ENCODE results near the gene POLD1. TPM values are rescaled to one million over a fixed set of nuclear protein-coding genes. Genes with fewer than 3 reads are reported as not detected.
A peak's percentile ranks its signal among the peaks of the same experiment; 100 is the strongest.

The POLD1 gene
- total RNA-seq, 2 donors from 2014 or later, result 12.8 to 39.5 TPM

- no peak for TF ChIP-seq CTCF (IDR thresholded peaks at IDR 0.05)
- no peak overlapping the region for H3K27ac ChIP-seq
- no peaks in the 10 kb centered on the region for H3K4me1 ChIP-seq (ENCODE audit: control insufficient read depth in 1 of 2, low read depth in 2 of 2)
- H3K9me3 ChIP-seq, result no peaks in the 10 kb centered on the region
- ATAC-seq (ENCODE audit: insufficient number of reproducible peaks, low FRiP score, low read depth) (no peak), DNase-seq (ENCODE audit: low spot score) (no peak)
- no peak overlapping the region for H3K4me3 ChIP-seq
- H3K36me3 ChIP-seq, result no peaks in the 10 kb centered on the region
- no peaks in the 10 kb centered on the region for H3K27me3 ChIP-seq (replicated peaks; ENCODE audit: insufficient read depth)
Observed at GRCh38 chr19:50459638-50460037, 75.5 kb downstream of the POLD1 start.

GRCh38 chr19:50460161-50460765, 76.1 kb downstream of the POLD1 start:
- Histone ChIP-seq H3K27ac (no peak overlapping the region), H3K9me3 (no peaks in the 10 kb centered on the region), H3K27me3 (replicated peaks; ENCODE audit: insufficient read depth) (no peaks in the 10 kb centered on the region), H3K36me3 (no peaks in the 10 kb centered on the region), H3K4me3 (no peak overlapping the region), H3K4me1 (ENCODE audit: control insufficient read depth in 1 of 2, low read depth in 2 of 2) (no peaks in the 10 kb centered on the region)
- ATAC-seq (ENCODE audit: insufficient number of reproducible peaks, low FRiP score, low read depth), result no peak
- TF ChIP-seq CTCF (IDR thresholded peaks at IDR 0.05), result no peak
- no peak for DNase-seq (ENCODE audit: low spot score)

GRCh38 chr19:50461066-50461875, 77.1 kb downstream of the POLD1 start:
- Histone ChIP-seq H3K27me3 (replicated peaks; ENCODE audit: insufficient read depth) (no peaks in the 10 kb centered on the region), H3K36me3 (no peaks in the 10 kb centered on the region), H3K27ac (no peak overlapping the region), H3K4me1 (ENCODE audit: control insufficient read depth in 1 of 2, low read depth in 2 of 2) (no peaks in the 10 kb centered on the region), H3K9me3 (no peaks in the 10 kb centered on the region), H3K4me3 (no peak overlapping the region)
- ATAC-seq (ENCODE audit: insufficient number of reproducible peaks, low FRiP score, low read depth), result no peak
- no peak for DNase-seq (ENCODE audit: low spot score)
- TF ChIP-seq CTCF (IDR thresholded peaks at IDR 0.05), result peak; percentile 66

GRCh38 chr19:50462970-50463369, 78.8 kb downstream of the POLD1 start:
- TF ChIP-seq CTCF (IDR thresholded peaks at IDR 0.05), result no peak
- Histone ChIP-seq H3K4me1 (ENCODE audit: control insufficient read depth in 1 of 2, low read depth in 2 of 2) (no peaks in the 10 kb centered on the region), H3K27ac (no peak overlapping the region), H3K36me3 (no peaks in the 10 kb centered on the region), H3K9me3 (no peaks in the 10 kb centered on the region), H3K4me3 (no peak overlapping the region), H3K27me3 (replicated peaks; ENCODE audit: insufficient read depth) (no peaks in the 10 kb centered on the region)
- ATAC-seq (ENCODE audit: insufficient number of reproducible peaks, low FRiP score, low read depth), result no peak
- no peak for DNase-seq (ENCODE audit: low spot score)

- no peaks in the 10 kb centered on the region for H3K27me3 ChIP-seq (replicated peaks; ENCODE audit: insufficient read depth)
- no peak overlapping the region for H3K4me3 ChIP-seq
- DNase-seq (ENCODE audit: low spot score) (no peak), ATAC-seq (ENCODE audit: insufficient number of reproducible peaks, low FRiP score, low read depth) (no peak)
- no peaks in the 10 kb centered on the region for H3K4me1 ChIP-seq (ENCODE audit: control insufficient read depth in 1 of 2, low read depth in 2 of 2)
- H3K9me3 ChIP-seq, result no peaks in the 10 kb centered on the region
- H3K36me3 ChIP-seq, result no peaks in the 10 kb centered on the region
- no peak for TF ChIP-seq CTCF (IDR thresholded peaks at IDR 0.05)
- no peak overlapping the region for H3K27ac ChIP-seq
Observed at GRCh38 chr19:50464348-50464747, 80.2 kb downstream of the POLD1 start.

Measured in thoracic aorta (tissue), 2 donors.